ENCODE measurements around the gene RNF151.
A peak's percentile ranks its signal among the peaks of the same experiment; 100 is the strongest.
"Not testable (repeated sequence)": the region's sequence is repeated elsewhere in the genome, so short reads cannot be mapped to it uniquely, and the experiment has no call there.

Gene RNF151

DNA sequence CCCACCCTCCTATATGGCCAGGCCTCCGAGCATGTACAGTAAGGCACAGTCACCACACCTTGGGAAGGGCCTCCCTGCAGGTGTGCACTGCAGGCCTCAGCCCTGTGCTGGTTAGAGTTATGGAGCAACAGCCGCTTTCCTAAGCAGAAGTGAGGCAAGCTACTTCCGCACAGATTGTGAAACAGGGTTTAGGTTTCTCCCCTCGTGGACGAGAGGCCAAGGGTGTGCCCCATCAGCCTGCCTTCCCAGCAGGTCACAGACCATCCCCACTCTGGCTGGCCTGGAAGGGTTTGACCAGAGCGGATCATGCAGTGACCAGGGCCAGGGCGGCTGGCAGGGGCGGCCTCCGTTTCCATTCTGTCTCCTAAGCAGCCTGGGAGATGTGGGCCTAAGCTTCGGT is 28.3 kb upstream of the RNF151 start:
- DNase-seq, result peak in 1 of 56 donors; percentile 23

DNA sequence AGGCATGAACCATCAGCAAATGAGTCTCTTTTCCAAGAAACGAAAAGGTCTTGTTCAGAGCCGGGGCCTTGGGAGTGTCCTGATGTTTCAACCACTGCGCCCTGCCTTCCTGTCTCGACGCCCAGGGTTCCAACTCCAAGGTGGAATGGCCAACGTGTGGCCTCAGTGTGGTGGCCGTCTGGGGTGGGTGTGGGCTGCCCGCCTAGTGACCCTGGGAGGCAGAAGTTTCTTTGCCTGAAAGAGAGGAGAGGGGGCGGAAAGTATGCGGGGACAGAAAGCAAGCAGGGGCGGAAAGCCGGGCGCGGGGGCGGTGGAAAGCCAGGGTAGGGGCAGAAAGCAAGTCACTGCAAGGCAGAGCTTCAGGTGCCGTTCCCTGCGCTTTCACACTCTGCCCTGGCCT is 27.7 kb upstream of the RNF151 start:
- no peak for DNase-seq

DNA sequence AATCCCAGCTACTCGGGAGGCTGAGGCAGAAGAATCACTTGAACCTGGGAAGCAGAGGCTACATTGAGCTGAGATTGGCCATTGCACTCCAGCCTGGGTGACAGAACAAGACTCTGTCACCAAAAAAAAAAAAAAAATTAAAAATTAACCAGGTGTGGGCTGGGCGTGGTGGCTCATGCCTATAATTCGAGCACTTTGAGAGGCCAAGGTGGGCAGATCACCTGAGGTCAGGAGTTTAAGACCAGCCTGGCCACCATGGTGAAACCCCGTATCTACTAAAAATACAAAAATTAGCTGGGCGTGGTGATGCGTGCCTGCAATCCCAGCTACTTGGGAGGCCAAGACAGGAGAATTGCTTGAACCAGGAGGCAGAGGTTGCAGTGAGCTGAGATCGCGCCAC is 26.8 kb upstream of the RNF151 start:
- not testable (repeated sequence) for DNase-seq

DNA sequence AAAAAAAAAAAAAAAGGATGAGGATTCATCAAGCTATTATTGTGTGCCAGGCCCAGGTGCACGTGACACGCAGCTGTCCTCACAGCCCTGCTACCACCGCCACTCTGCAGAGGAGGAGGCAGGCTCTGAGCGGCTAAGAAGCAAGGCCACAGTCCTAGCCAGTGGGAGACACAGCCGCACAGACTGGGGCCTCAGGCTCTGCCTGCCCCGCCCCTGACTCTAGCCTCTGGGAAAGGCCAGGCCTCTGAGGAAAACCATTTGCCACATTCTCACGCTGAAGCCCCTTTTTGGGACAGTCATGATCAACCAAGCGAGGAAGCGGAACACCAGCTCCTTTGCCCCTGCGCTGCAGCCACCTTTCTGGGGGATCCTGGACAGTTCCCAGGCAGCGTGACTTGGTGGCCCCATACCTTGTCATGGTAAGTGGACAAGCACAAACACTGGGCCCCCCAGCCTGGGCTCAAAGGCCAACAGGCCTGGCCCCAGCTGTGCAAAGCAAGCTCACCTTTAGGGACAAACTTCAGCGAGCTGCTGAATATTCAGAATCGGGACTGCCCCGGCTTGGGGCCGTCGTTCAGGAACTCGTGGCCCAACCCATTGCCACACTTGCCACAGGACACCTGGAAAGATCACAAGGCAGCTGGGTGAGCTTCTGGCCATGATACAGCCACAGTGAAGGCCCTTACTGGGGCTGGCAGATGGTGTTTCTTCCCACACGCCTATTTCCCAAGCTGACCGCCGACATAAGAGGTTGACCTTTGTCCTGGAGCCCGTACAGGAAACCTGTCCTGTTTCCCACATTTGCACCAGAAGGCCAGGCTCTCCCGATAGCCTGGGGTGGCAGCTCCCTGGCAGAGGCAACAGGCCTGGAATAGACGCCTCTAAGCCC is 26.1 kb upstream of the RNF151 start:
- no peak for DNase-seq

DNA sequence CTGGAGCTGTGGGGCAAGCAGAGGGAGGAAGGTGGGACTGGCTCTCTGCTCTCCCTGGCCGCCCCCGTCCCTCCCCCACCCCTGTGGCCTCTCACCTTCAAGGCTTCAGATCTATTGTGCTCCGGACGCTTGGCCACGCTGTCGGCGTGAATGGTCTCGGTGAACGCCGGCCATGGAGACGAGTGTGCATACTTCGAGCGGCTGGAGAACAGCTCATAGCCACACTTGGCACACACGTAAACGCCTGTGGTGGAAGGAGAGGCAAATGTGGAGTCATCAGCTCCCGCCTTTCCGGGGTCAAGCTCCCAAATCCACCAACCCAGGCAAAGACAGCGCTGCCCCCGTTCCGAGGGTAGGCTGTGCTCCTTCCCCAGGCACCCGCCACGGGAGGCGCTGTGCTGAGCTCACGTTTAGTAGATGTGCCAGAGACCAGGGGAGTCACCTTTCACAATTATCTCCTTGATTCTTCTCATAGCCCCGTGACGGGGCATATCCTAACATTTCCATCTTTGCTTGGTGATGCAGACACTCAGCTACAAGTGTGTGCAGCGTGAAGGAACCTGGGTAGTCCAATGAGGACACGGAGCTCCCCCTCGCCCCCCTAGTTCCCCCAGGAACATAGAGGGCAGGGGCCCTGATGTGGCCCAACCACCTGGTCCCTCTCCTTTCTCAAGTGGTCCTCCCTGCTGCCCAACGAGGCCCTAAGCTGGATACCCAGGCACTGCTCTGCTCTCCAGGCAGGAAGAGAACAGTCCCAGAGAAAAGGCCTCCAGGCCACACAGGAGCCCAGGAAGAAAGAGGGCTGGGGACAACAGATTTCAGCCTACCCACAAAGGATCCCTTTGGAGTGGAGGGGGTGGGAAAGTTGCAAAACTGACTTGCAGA is 25.3 kb upstream of the RNF151 start:
- DNase-seq, result no peak

DNA sequence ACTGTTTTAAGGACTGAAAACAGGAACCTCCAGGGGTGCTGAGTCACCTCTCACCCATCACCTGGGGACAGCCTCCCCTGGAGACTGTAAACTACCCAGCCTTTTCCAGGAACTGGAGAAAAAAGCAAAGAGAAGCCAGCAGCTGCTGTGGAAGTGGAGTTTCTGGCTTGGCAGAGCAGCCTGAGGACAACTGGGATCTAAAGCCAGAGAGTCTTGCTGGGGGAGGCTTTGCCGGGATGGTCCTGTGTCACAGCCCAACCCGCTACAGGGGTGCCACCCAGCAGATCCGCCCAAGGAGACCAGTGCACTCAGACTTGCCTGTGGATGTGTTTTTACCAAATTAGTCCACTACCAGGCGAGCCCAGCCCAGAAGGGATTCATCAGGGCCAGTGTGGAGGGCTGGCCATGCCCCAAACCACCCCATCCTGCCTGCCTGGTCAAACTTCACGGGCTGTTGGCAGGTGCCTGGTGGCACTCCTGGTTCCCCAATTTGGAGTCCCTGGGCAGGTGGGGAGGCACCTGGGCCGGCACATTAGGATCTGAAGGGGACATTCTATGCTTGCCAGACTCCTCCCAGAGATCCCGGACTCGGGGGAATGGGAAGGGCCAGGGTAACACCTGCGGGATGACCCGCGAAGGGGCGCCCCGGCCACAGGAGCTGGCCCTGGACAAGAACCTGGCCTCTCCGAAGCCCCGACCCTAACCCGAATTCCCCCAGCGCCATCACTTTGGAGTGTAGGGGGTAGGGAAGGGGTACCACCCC is 24.4 kb upstream of the RNF151 start:
- no peak for DNase-seq

DNA sequence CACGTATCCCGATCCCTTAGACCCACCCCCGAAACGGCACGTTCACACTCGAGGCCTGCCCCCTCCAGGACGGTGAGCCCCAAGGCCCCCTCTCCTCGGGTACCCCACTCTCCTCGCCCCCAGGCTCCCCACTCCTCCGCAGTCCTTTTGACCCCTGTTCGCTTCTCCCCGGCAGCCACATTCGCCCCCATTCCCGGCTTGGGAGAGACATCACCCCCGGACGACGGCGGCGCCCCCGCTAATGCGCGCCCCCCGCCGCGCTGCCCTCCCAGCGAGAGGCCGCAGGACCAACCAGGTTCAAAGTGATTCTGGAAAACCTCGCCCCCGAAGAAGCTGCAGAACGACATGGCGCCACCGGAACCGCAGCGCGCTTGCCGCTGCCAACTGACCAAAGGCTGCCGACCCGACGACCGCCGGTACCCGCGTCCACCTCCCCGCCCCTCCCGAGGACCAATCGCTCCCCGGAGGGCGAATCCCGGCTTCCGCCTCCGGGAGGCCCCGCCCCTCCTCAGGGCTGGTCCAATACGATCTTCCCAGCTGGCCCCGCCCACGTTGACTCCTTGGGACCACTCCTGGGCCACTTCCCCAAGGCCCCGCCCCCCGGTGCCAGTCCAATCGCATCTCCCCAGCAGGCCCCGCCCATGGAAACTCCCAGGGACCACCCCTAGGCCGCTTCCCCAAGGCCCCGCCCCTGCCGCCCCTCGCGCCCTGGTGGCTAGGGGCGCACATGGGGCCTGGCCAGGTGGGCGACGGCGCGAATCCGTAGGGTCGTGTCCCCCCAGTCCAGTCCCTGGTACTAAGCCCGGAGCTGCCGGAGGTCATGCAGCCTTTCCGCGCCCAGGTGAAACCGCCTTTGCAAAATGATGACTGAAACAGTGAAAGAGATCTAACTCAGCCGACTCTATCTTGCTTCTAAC is 23.6 kb upstream of the RNF151 start, which contains the start of gene MSRB1:
Gene MSRB1, minus strand, starts transcription at position 390 of the 917 bp plus-strand sequence. Its CDS starts 43 bp downstream, at position 347.
- DNase-seq, result peak; percentile 24 to 99 (median 98)

DNA sequence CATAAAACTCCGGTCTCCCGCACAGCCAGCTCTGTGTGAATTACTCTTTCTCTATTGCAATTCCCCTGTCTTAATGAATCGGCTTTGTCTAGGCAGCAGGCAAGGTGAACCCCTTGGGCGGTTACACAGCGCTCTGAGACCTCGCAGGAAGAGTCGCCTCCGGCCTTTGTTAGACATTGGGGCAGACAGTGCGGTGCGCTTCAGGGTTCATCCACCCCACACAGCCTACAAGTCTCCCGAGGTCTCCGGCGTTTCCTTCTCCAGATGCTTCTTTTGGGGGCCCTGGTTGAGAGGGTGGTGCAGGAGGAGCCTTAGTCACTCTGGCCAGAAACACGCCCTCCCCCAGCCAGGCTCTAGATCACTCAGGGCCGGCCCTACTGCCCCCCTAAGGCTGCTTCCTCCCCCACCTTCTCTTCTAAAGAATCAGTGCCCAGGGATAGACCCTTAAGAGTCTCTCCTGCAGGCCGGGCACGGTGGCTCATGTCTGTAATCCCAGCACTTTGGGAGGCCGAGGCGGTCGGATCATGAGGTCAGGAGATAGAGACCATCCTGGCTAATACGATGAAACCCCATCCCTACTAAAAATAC is 21.9 kb upstream of the RNF151 start:
- DNase-seq, result no peak

DNA sequence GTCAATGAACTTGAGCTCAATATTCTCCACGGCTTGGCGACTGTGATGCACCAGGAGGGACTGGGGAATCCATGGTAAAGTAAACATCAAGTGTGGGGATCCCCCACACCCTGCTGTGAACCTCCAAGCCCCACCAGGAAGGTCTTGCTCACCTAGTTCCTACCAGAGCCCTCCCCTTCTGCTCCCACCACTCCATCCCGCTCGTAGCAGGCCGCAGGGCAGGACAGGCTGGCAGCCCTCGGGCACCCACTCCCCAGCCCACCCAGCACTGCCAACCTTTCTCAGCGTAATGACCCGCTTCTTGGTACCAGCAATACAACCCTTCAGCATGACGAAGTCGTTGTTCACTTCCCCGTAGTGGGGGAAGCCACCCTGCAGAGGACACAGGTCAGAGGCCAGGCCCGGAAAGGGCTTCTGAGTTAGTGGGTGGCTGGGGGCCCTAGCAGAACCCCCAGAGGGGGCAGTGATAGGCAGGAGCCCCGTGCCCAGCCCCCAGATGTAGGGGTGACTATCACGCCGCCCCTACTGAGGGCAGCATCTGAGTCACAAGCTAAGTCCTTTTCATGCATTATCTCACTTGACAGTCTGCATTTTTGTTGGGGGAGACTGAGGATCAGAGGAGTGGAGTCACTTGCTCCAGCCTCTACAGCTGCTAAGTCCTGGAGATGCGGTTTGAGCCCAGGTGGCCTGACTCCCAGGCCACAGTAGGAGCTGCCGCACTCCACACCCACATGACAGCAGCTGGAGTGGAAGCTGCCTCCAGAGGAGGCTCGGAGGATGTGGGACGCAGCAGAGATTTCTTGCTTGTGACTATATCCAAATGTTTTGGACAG is 20.9 kb upstream of the RNF151 start:
- no peak for DNase-seq

DNA sequence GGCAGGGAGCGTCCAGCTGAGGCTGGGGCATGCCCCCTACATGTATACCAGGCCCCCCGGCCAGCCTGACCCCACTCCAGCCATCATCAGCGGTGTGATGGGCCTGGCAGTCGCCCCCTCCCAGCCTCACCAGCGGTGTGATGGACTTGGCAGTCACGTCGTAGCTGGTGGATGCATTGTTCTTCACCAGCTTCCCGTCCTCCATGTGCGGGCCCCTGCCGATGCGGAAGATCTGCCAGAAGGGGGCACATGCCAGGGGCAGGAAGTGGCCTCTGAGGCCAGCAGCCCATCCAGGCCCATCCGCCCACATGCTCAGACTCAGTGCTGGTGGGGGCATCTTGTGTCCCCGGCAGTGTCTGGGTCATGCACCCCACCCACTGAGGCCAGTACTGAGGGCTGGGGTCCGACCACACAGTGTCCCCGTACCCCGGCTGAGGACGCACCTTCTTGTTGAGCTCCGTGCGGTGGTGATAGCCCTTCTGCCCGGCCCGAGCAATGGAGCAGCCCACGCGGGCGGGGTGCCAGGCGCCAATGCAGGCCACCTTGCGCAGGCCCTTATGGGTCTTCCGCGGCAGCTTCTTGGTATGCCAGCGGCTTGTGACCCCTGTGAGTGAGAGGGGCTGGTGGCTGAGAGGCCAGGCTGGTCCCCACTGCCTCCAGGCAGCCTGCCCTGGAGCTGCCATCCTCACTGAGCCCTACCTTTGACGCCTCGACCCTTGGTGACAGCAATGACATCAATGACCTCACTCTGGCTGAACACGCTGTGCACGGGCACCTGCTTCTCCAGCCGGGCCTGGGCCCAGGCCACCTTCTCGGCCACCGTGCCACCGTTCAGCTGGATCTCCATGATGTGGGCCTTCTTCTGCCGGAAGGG is 19.9 kb upstream of the RNF151 start:
- DNase-seq, result no peak

DNA sequence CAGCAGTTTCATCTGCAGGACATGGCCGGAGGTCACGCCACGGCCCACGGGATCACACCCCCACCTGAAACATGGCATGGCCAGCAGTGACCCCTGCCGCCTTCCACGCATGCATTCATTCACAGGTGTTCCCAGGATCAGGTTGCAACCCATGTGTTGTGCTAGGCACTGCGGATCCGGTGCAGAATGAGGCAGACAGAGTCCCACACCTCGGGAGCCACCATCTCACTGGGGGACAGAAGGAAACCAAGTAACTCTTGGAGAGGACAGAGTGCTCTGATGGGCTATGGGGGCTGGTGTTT is 19.3 kb upstream of the RNF151 start:
- DNase-seq, result no peak

DNA sequence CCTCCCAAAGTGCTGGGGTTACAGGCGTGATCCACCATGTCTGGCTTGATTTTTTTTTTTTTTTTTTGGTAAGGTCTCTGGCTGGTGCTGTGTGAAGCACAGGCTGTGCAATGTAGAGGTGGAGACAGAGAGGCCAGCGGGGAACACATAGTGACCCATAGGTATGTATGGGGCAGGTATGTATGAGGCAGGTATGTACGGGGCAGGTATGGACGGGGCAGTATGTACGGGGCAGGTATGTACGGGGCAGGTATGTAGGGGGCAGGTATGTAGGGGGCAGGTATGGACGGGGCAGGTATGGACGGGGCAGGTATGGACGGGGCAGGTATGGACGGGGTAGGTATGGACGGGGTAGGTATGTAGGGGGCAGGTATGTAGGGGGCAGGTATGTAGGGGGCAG is 17.1 kb upstream of the RNF151 start:
- no peak for DNase-seq

DNA sequence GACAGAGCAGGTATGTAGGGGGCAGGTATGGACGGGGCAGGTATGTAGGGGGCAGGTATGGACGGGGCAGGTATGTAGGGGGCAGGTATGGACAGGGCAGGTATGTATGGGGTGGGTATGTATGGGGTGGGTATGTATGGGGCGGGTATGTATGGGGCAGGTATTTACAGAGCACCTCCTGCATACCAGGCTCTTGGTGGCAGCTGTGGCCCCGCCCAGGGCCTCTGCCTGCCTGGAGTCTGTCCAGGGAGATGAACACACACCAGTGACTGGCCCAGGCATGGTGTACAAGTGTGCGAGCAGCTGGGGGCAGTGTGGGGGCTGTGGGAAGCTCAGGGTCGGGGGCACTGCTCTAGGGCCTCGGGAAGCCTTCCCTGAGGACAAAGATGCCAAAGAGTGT is 16.6 kb upstream of the RNF151 start:
- DNase-seq, result no peak

DNA sequence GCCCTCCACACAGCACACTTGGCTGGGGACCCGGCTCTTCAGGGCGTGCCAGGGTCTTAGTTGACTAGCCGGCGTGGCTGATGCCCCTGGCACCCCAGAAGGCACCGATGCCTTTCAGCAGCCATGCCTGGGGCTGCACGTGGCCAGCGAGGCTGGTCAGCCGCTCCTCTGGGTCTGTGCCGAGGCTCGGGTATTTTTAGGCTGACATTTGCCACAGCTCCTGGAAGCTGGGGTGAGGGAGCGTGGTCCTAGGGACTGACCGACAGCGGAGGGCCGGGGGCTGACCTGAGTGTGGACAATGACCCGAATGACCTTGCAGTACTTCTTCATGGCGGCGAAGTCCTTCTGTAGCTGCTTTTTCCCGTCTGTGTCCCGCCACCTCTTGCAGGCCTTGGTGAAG is 16.1 kb upstream of the RNF151 start:
- no peak for DNase-seq

DNA sequence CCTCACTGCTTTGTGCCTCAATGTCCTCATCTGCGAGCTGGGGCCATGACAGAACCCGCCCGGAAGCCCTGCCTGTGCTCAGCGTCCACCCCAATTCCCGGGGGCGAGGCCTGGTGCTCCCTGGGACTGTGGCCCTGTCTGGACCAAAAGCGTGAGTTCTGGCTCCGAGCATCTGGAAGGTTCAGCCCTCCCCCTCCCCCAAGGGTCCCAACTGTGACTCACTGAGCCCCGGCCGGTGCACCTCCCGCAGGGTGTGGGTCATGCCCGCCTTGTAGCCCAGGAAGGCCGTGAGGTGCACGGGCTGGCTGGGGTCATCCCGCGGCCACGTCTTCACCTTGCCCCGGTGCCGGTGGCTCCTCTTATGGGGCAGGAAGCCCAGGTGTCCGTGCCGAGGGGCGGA is 12.9 kb upstream of the RNF151 start:
- DNase-seq, result no peak

DNA sequence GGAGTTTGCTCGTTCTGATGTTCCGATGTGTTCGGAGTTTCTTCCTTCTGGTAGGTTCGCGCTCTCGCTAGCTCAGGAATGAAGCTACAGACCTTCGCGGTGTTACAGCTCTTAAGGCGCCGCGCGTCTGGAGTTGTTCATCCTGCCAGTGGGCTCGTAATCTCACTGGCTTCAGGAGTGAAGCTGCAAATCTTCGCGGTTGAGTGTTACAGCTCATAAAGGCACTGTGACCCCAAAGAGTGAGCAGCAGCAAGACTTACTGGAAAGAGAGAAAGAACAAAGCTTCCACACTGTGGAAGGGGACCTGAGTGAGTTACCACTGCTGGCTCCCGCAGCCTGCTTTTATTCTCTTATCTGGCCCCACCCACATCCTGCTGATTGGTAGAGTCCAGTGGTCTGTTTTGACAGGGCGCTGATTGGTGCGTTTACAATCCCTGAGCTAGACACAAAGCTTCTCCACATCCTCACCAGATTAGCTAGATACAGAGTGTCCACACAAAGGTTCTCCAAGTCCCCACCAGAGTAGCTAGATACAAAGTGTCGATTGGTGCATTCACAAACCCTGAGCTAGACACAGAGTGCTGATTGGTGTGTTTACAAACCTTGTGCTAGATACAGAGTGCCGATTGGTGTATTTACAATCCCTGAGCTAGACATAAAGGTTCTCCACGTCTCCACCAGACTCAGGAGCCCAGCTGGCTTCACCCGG is 9.1 kb upstream of the RNF151 start:
- not testable (repeated sequence) for DNase-seq

DNA sequence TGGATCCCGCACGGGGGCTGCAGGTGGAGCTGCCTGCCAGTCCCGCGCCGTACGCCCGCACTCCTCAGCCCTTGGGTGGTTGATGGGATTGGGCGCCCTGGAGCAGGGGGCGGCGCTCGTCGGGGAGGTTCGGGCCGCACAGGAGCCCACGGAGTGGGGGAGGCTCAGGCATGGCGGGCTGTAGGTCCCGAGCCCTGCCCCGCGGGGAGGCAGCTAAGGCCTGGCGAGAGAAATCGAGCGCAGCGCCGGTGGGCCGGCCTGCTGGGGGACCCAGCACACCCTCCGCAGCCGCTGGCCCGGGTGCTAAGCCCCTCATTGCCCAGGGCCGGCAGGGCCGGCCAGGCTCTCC is 8.5 kb upstream of the RNF151 start:
- not testable (repeated sequence) for DNase-seq
